ENCODE data around the gene ERCC2.
A peak's percentile ranks its signal among the peaks of the same experiment; 100 is the strongest.
"Not testable (repeated sequence)": the region's sequence is repeated elsewhere in the genome, so short reads cannot be mapped to it uniquely, and the experiment has no call there.

ERCC2 gene

GRCh38 chr19:45370410-45371204, at the start of gene ERCC2:
Gene ERCC2, minus strand, starts transcription at chr19:45370573. Its CDS starts 33 bp downstream, at chr19:45370540.
- DNase-seq (ENCODE audit: low read depth in 2 of 3, low spot score in 2 of 3), result peak; percentile 99 to 100 (median 99)

GRCh38 chr19:45419895-45420294, 49.5 kb upstream of the ERCC2 start:
- DNase-seq (ENCODE audit: low read depth in 2 of 3, low spot score in 2 of 3), result no peak

- DNase-seq (ENCODE audit: low read depth in 2 of 3, low spot score in 2 of 3), result no peak
Measured at GRCh38 chr19:45419396-45419795, 49.0 kb upstream of the ERCC2 start.

- no peak for DNase-seq (ENCODE audit: low read depth in 2 of 3, low spot score in 2 of 3)
Measured at GRCh38 chr19:45418802-45419201, 48.4 kb upstream of the ERCC2 start.

GRCh38 chr19:45417151-45417550, 46.8 kb upstream of the ERCC2 start:
- no peak for DNase-seq (ENCODE audit: low read depth in 2 of 3, low spot score in 2 of 3)

- DNase-seq (ENCODE audit: low read depth in 2 of 3, low spot score in 2 of 3), result no peak
Measured at GRCh38 chr19:45414468-45414867, 44.1 kb upstream of the ERCC2 start.

- no peak for DNase-seq (ENCODE audit: low read depth in 2 of 3, low spot score in 2 of 3)
Measured at GRCh38 chr19:45413497-45413896, 43.1 kb upstream of the ERCC2 start.

GRCh38 chr19:45410330-45410729, 40.0 kb upstream of the ERCC2 start:
- not testable (repeated sequence) for DNase-seq (ENCODE audit: low read depth in 2 of 3, low spot score in 2 of 3)

GRCh38 chr19:45409557-45409920, 39.2 kb upstream of the ERCC2 start:
- no peak for DNase-seq (ENCODE audit: low read depth in 2 of 3, low spot score in 2 of 3)

- DNase-seq (ENCODE audit: low read depth in 2 of 3, low spot score in 2 of 3), result no peak
Measured at GRCh38 chr19:45408830-45409556, 38.6 kb upstream of the ERCC2 start.

- DNase-seq (ENCODE audit: low read depth in 2 of 3, low spot score in 2 of 3), result no peak
Measured at GRCh38 chr19:45408121-45408520, 37.7 kb upstream of the ERCC2 start.

- not testable (repeated sequence) for DNase-seq (ENCODE audit: low read depth in 2 of 3, low spot score in 2 of 3)
Measured at GRCh38 chr19:45407585-45407984, 37.2 kb upstream of the ERCC2 start.

- DNase-seq (ENCODE audit: low read depth in 2 of 3, low spot score in 2 of 3), result no peak
Measured at GRCh38 chr19:45407091-45407375, 36.7 kb upstream of the ERCC2 start.

- peak; percentile 60 to 79 (median 61) for DNase-seq (ENCODE audit: low read depth in 2 of 3, low spot score in 2 of 3)
Measured at GRCh38 chr19:45406226-45407090, 36.1 kb upstream of the ERCC2 start, which contains the start of gene POLR1G. Gene POLR1G, plus strand, starts transcription at chr19:45406644. Its CDS starts 53 bp downstream, at chr19:45406697.

- peak; percentile 57 to 76 (median 68) for DNase-seq (ENCODE audit: low read depth in 2 of 3, low spot score in 2 of 3)
Measured at GRCh38 chr19:45405435-45406225, 35.3 kb upstream of the ERCC2 start.

- no peak for DNase-seq (ENCODE audit: low read depth in 2 of 3, low spot score in 2 of 3)
Measured at GRCh38 chr19:45404557-45405434, 34.4 kb upstream of the ERCC2 start, which contains the start of gene PPP1R13L. Gene PPP1R13L, minus strand, starts transcription at chr19:45405069. Its CDS starts 6,751 bp downstream, at chr19:45398318.

GRCh38 chr19:45403781-45404556, 33.6 kb upstream of the ERCC2 start:
- DNase-seq (ENCODE audit: low read depth in 2 of 3, low spot score in 2 of 3), result peak; percentile 31 to 68 (median 44)

- no peak for DNase-seq (ENCODE audit: low read depth in 2 of 3, low spot score in 2 of 3)
Measured at GRCh38 chr19:45403272-45403671, 32.9 kb upstream of the ERCC2 start.
